ENCODE results near the gene SYPL2. TPM values are rescaled to one million over a fixed set of nuclear protein-coding genes. Genes with fewer than 3 reads are reported as not detected.

Gene SYPL2
- total and polyA plus RNA-seq, 2 of the 8 experiments (the other 6 are each of a cell fraction or from before 2014, with no cell fraction given): 1.5 TPM

- POLR2A ChIA-PET (ENCODE audit: partially characterized antibody): interaction anchor here (0.8 to 3.1 kb wide), 4 partner anchors 9 to 294 kb away, joined by 3 to 10 read pairs (median 4); no protein-coding TSS in a partner anchor
- no peak overlapping the region for H2BK20ac ChIP-seq (ENCODE audit: low read length)
These were observed 25.0 kb downstream of the SYPL2 start for GRCh38 chr1:109491372-109491771.

More at GRCh38 chr1:109491372-109491771, 25.0 kb downstream of the SYPL2 start:
- Histone ChIP-seq H3K9me3 (ENCODE audit: insufficient read depth in 2 of 2, low read depth in 1 of 2, low read length in 1 of 2) (no peaks in the 10 kb centered on the region), H3K79me1 (ENCODE audit: low read depth, low read length) (no peaks in the 10 kb centered on the region; the same call in 1 of the 2 replicates), H3K9ac (replicated peaks in 1 of 4; ENCODE audit: extremely low read depth in 1 of 4, low read depth in 3 of 4, low read length in 3 of 4) (no peak overlapping the region), H4K8ac (ENCODE audit: extremely low read depth, insufficient read depth, low read length) (no peak overlapping the region), H2BK120ac (replicated peaks; ENCODE audit: low read depth, low read length) (no peak overlapping the region), H2BK12ac (ENCODE audit: low read depth, low read length) (no peak overlapping the region), H3K56ac (replicated peaks; ENCODE audit: insufficient read length, low read depth, low read length) (no peak overlapping the region), H3K27ac (ENCODE audit: low read depth, low read length) (no peak overlapping the region), H3K23me2 (ENCODE audit: low read depth, low read length) (peaks cover 2% of the 10 kb centered on the region), H3K14ac (ENCODE audit: insufficient read length) (no peak overlapping the region), H3K79me2 (ENCODE audit: control insufficient read depth in 1 of 2, insufficient read depth in 2 of 2, low read length in 2 of 2) (no peaks in the 10 kb centered on the region), H4K20me1 (replicated peaks in 1 of 2; ENCODE audit: control insufficient read depth in 1 of 2, insufficient read depth in 2 of 2, low read length in 2 of 2) (peaks cover 0 to 1% of the 10 kb centered on the region in 2 experiments), H4K5ac (ENCODE audit: insufficient read length, low read depth, low read length) (no peak overlapping the region), H3K36me3 (ENCODE audit: control insufficient read depth in 2 of 4, insufficient read depth in 4 of 4, low read length in 3 of 4) (no peaks in the 10 kb centered on the region; a peak in 1 of 8 replicates), H2BK5ac (ENCODE audit: low read depth, low read length) (no peak overlapping the region), H2AK5ac (ENCODE audit: low read depth, low read length) (no peak overlapping the region), H3K4me3 (ENCODE audit: extremely low read depth in 1 of 4, insufficient read depth in 2 of 4, low read depth in 3 of 4, low read length in 4 of 4) (no peak overlapping the region), H3K18ac (ENCODE audit: extremely low read depth, low read length) (no peak overlapping the region), H3K4me1 (replicated peaks in 1 of 4; ENCODE audit: control insufficient read depth in 3 of 4, insufficient read depth in 4 of 4, low read length in 3 of 4) (peaks cover 0 to 2% (median 0%) of the 10 kb centered on the region in 4 experiments; a peak in 1 of 7 replicates), H2AFZ (ENCODE audit: low read length) (no peak overlapping the region), H3K4ac (replicated peaks; ENCODE audit: insufficient read length, low read depth, low read length) (no peak overlapping the region), H3K27me3 (replicated peaks in 1 of 4; ENCODE audit: control insufficient read depth in 3 of 4, extremely low read depth in 1 of 4, insufficient read depth in 3 of 4, low read length in 3 of 4) (no peaks in the 10 kb centered on the region), H4K91ac (replicated peaks; ENCODE audit: insufficient read length, low read length) (no peak overlapping the region), H2BK15ac (ENCODE audit: low read length) (no peak overlapping the region), H3K4me2 (ENCODE audit: insufficient read depth in 1 of 2, low read depth in 2 of 2, low read length in 2 of 2) (no peak overlapping the region), H3K23ac (ENCODE audit: insufficient read length) (no peak overlapping the region)
- TF ChIP-seq SRF (IDR thresholded peaks at IDR 0.05; ENCODE audit: low read depth, low read length): no peak
- TF ChIP-seq SP4 (IDR thresholded peaks at IDR 0.05; ENCODE audit: low read length): no peak
- no peak for TF ChIP-seq CTBP2 (IDR thresholded peaks at IDR 0.05; ENCODE audit: borderline replicate concordance, insufficient read depth, insufficient read length, low read length)
- no peak for TF ChIP-seq BACH1 (IDR thresholded peaks at IDR 0.05; ENCODE audit: low read length)
- no peak for TF ChIP-seq SUZ12 (IDR thresholded peaks at IDR 0.05; ENCODE audit: low read length)
- no peak for TF ChIP-seq YY1 (IDR thresholded peaks at IDR 0.05; ENCODE audit: low read depth, low read length)
- no peak for TF ChIP-seq EZH2 (IDR thresholded peaks at IDR 0.05; ENCODE audit: low read depth, low read length, severe bottlenecking)
- no peak for TF ChIP-seq POLR2AphosphoS5 (IDR thresholded peaks at IDR 0.05; ENCODE audit: low read depth, low read length)
- TF ChIP-seq BCL11A (IDR thresholded peaks at IDR 0.05; ENCODE audit: low read depth in 2 of 2, low read length in 2 of 2): no peak
- no peak for TF ChIP-seq FOSL1 (IDR thresholded peaks at IDR 0.05; ENCODE audit: insufficient read depth, low read depth, low read length)
- no peak for TF ChIP-seq SP1 (IDR thresholded peaks at IDR 0.05; ENCODE audit: low read depth, low read length)
- DNase-seq (ENCODE audit: low read depth in 1 of 2, low spot score in 2 of 2): no peak
- FAIRE-seq: no peak
- WGBS, 2 experiments (ENCODE audit: extremely low coverage in 1 of 2, insufficient coverage in 1 of 2, insufficient read length in 1 of 2, insufficient replicate concordance in 2 of 2, low coverage in 1 of 2, low lambda C conversion rate in 2 of 2, missing lambda C conversion rate in 1 of 2): 100% methylated on average over 8 of the region's 8 CpGs; no CpG with 5 or more reads in 1 of the 2 experiments
- CTCF ChIA-PET (ENCODE audit: partially characterized antibody): interaction anchor here (0.5 to 43.7 kb wide), 15 partner anchors 12 to 214 kb away, joined by 3 to 1755 read pairs (median 3); partner anchors contain the start of genes AMIGO1, ATXN7L2 and GPR61
